ENCODE data around the gene RGS7BP. TPM values are rescaled to one million over a fixed set of nuclear protein-coding genes. Genes with fewer than 3 reads are reported as not detected.

RGS7BP gene
- total RNA-seq, 2 donors from 2014 or later = 3.7 to 7.3 TPM

- H3K4me3 ChIP-seq = no peak overlapping the region
- WGBS = 17% methylated on average over 5 of the region's 5 CpGs
- no peaks in the 10 kb centered on the region for H3K27me3 ChIP-seq (replicated peaks; ENCODE audit: insufficient read depth)
- H3K27ac ChIP-seq = no peak overlapping the region
- DNase-seq (ENCODE audit: low spot score) = peak; percentile 48
- TF ChIP-seq CTCF (IDR thresholded peaks at IDR 0.05) = peak; percentile 33 to 71 (median 55)
- no peak for TF ChIP-seq POLR2AphosphoS5 (IDR thresholded peaks at IDR 0.05)
- no peaks in the 10 kb centered on the region for H3K36me3 ChIP-seq
- no peaks in the 10 kb centered on the region for H3K9me3 ChIP-seq
- intact Hi-C loops (cut with DNase I) = loop anchor here (2.0 to 10.0 kb wide), 4 partner anchors 106 to 538 kb away; partner anchors contain the start of gene RGS7BP
- no peaks in the 10 kb centered on the region for H3K4me1 ChIP-seq (replicated peaks)
Observed at GRCh38 chr5:64612344-64612961, 106.6 kb downstream of the RGS7BP start.

GRCh38 chr5:64615895-64616294, 110.1 kb downstream of the RGS7BP start:
- no peaks in the 10 kb centered on the region for H3K36me3 ChIP-seq
- H3K9me3 ChIP-seq = no peaks in the 10 kb centered on the region
- no peak overlapping the region for H3K4me3 ChIP-seq
- no peak for DNase-seq (ENCODE audit: low spot score)
- H3K27me3 ChIP-seq (replicated peaks; ENCODE audit: insufficient read depth) = no peaks in the 10 kb centered on the region
- 70% methylated on average over 3 of the region's 3 CpGs for WGBS
- intact Hi-C loops (cut with DNase I) = loop anchor here (10.0 kb wide), 1 partner anchor 541 kb away; no protein-coding TSS in a partner anchor
- no peaks in the 10 kb centered on the region for H3K4me1 ChIP-seq (replicated peaks)
- TF ChIP-seq POLR2AphosphoS5 (IDR thresholded peaks at IDR 0.05) (no peak), CTCF (IDR thresholded peaks at IDR 0.05) (no peak), POLR2A (IDR thresholded peaks at IDR 0.05) (no peak)
- no peak overlapping the region for H3K27ac ChIP-seq

GRCh38 chr5:64619609-64620008, 113.8 kb downstream of the RGS7BP start:
- no peaks in the 10 kb centered on the region for H3K4me1 ChIP-seq (replicated peaks)
- H3K36me3 ChIP-seq = no peaks in the 10 kb centered on the region
- H3K4me3 ChIP-seq = no peak overlapping the region
- H3K27me3 ChIP-seq (replicated peaks; ENCODE audit: insufficient read depth) = no peaks in the 10 kb centered on the region
- DNase-seq (ENCODE audit: low spot score) = no peak
- 57% methylated on average over 3 of the region's 3 CpGs for WGBS
- no peak for TF ChIP-seq POLR2A (IDR thresholded peaks at IDR 0.05)
- peak; percentile 23 for TF ChIP-seq POLR2AphosphoS5 (IDR thresholded peaks at IDR 0.05)
- TF ChIP-seq CTCF (IDR thresholded peaks at IDR 0.05) = no peak
- H3K9me3 ChIP-seq = no peaks in the 10 kb centered on the region
- H3K27ac ChIP-seq = no peak overlapping the region
- intact Hi-C loops (cut with DNase I) = loop anchor here (10.0 kb wide), 1 partner anchor 545 kb away; no protein-coding TSS in a partner anchor

- Histone ChIP-seq H3K4me3 (no peak overlapping the region), H3K4me1 (replicated peaks) (no peaks in the 10 kb centered on the region), H3K36me3 (no peaks in the 10 kb centered on the region), H3K27me3 (replicated peaks; ENCODE audit: insufficient read depth) (no peaks in the 10 kb centered on the region), H3K27ac (no peak overlapping the region), H3K9me3 (no peaks in the 10 kb centered on the region)
- no peak for TF ChIP-seq POLR2AphosphoS5 (IDR thresholded peaks at IDR 0.05)
- no peak for TF ChIP-seq CTCF (IDR thresholded peaks at IDR 0.05)
- no peak for TF ChIP-seq POLR2A (IDR thresholded peaks at IDR 0.05)
- WGBS = 80% methylated on average over 2 of the region's 2 CpGs
- intact Hi-C loops (cut with DNase I) = no loop called here
- DNase-seq (ENCODE audit: low spot score) = no peak
Observed at GRCh38 chr5:64622991-64623390, 117.2 kb downstream of the RGS7BP start.

- Histone ChIP-seq H3K9me3 (no peaks in the 10 kb centered on the region), H3K36me3 (no peaks in the 10 kb centered on the region), H3K4me1 (replicated peaks) (no peaks in the 10 kb centered on the region), H3K27ac (no peak overlapping the region), H3K27me3 (replicated peaks; ENCODE audit: insufficient read depth) (no peaks in the 10 kb centered on the region), H3K4me3 (no peak overlapping the region)
- WGBS = 76% methylated on average over 1 of the region's 1 CpG
- TF ChIP-seq CTCF (IDR thresholded peaks at IDR 0.05) = no peak
- TF ChIP-seq POLR2A (IDR thresholded peaks at IDR 0.05) = no peak
- TF ChIP-seq POLR2AphosphoS5 (IDR thresholded peaks at IDR 0.05) = no peak
- intact Hi-C loops (cut with DNase I) = no loop called here
- no peak for DNase-seq (ENCODE audit: low spot score)
Observed at GRCh38 chr5:64625678-64626077, 119.9 kb downstream of the RGS7BP start.
